ENCODE data around the gene BRD3OS.

- no peak for TF ChIP-seq PKNOX1 (IDR thresholded peaks at IDR 0.05)
- no peak for TF ChIP-seq FOXK2 (IDR thresholded peaks at IDR 0.05)
- no peak for TF ChIP-seq FOXA1 (IDR thresholded peaks at IDR 0.05)
- no peak for TF ChIP-seq FOXM1 (IDR thresholded peaks at IDR 0.05; ENCODE audit: borderline replicate concordance)
- no peak for TF ChIP-seq CTBP1 (IDR thresholded peaks at IDR 0.05; ENCODE audit: borderline replicate concordance)
- no peak for TF ChIP-seq LEF1 (IDR thresholded peaks at IDR 0.05; ENCODE audit: borderline replicate concordance)
- no peak for TF ChIP-seq SUZ12 (IDR thresholded peaks at IDR 0.05)
- TF ChIP-seq BHLHE40 (IDR thresholded peaks at IDR 0.05; ENCODE audit: borderline replicate concordance) = no peak
- no peak for TF ChIP-seq SP1 (IDR thresholded peaks at IDR 0.05)
- TF ChIP-seq ARNT (IDR thresholded peaks at IDR 0.05) = no peak
- TF ChIP-seq NFRKB (IDR thresholded peaks at IDR 0.05) = no peak
- TF ChIP-seq L3MBTL2 (conservative IDR thresholded peaks at IDR 0.05) = no peak
- TF ChIP-seq ELF4 (IDR thresholded peaks at IDR 0.05) = no peak
These were observed 45.9 kb downstream of the BRD3OS start for GRCh38 chr9:134071149-134071548.
